Fibroblast of the conjunctiva (primary cell): Measurements from ENCODE around the gene MOB2.

Experiments
- DNase-seq: peaks from one replicate; pipeline ENCODE4 v3.0.0-alpha.2; 2010; ENCODE audit warnings: low read depth

The MOB2 gene

DNA sequence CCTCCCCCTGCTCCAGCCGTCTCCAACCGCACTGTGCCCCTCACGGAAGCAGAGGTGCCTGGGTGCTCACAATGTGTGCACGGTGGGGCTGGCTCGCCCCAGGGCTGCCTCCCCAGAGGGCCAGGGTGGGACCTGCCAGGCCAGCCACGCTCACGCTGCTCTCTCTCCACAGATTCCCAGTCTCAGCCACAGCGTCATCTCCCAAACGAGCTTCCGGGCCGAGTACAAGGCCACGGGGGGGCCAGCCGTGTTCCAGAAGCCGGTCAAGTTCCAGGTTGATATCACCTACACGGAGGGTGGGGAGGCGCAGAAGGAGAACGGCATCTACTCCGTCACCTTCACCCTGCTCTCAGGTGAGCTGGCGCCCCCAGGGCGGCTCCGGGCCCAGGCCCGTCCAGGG lies 30.4 kb downstream of the MOB2 start:
- DNase-seq: no peak

DNA sequence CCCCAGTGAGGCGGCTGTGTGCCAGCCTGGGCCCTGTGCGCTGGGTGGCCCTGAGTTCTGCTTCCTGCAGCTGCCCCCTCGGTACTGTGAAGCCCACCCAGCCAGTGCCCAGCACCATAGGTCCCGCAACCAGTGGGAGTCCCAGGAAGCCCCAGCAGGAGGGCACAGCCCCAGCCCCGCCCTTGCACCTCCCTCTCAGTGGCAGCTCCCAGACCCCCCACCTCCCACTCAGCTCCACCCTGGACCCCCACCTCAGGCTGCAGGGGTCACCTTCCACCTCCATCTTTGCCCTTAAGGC lies 30.9 kb downstream of the MOB2 start:
- no peak for DNase-seq

DNA sequence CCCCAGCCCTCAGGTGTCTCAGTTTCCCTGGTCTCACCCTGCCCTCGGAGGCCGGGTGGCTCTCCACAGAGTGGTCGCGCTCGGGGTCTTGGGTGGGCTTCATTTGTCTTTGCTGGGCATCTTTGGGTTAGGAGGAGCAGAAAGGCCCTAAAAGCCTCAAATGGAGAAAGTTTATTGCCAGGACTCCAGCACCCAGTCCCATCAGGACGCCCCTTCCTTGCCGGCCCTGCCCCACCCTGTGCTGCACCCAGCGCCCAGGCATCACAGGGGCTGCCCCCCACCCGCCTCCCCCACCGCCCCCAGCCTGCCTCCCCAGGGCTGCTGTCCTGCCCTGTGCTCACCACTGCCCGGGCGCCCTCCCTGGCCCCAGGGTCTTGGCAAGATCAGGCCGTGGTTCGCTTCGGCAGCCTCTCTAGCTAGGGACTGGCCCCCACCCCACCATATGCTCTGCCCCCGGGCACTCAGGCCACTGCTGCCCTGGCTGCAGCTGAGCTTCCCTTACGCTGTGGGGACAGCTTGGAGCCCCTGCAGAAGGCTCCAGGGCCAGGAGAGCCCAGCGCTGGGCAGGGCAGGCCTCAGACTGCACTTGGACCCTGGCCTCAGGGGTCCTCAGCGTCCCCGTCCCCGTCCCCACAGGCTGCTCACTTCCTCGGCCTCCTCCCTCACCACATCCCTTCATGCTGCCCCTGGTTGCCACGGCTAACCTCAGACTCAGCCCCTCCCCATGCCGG lies 31.4 kb downstream of the MOB2 start:
- DNase-seq: no peak

DNA sequence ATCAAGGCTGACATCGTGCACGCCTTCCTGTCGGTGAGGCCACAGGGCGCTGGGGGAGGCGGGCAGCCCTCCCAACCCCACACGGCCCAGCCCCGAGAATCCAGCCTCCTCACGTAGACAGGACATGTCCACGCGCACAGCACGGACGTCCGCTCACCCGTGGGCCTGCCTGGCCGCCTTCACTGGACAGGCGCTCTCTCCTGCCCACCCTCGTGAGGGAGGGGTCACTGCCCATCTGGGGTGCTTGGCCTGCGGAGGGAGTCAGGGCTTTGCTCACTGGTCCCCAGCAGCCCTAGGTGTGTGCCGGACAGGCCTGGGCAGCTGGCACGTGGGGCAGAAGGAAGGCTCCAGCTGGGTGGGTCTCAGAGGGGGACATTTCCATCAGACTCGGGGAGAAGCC lies 32.0 kb downstream of the MOB2 start:
- DNase-seq: no peak

DNA sequence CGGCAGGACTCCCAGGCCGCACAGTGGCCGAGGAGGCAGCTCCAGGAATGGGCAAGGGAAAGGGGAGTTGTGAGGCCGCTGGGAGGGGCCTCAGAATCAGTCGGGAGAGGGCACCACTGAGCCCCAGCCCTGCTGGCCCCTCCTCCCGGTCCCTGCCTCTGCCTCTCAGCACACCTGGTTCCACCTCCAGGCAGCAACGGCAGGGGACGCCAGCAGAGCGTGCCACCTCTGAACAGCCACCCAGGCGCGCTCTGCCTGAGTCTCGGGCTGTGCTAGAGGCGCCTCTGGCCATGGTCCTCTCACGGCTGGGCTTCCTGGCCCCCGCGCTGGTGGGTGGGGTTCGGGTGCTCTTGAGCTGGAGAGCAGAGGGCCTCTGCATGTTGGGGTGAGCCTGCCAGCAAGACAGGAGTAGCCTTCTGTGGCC lies 33.0 kb downstream of the MOB2 start:
- no peak for DNase-seq

DNA sequence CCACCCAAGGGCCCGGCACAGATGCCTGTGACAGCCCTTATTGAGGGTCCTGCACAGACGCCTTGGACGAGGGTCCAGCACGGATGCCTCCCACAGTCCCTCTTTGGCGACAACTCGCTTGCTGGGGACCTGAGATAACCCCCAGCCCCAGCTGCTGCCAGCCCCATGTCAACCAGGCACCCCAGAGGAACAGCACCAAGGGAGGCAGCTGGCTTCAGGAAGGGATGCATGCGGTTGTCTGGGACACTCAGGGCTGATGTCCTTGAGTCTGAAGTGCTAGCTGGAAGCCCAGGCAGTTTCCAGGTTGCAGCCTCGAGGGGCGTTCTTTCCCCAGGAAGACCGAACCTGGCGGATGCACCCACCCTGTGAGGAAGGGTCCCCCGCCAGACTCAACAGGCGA lies 33.8 kb downstream of the MOB2 start:
- DNase-seq: no peak

DNA sequence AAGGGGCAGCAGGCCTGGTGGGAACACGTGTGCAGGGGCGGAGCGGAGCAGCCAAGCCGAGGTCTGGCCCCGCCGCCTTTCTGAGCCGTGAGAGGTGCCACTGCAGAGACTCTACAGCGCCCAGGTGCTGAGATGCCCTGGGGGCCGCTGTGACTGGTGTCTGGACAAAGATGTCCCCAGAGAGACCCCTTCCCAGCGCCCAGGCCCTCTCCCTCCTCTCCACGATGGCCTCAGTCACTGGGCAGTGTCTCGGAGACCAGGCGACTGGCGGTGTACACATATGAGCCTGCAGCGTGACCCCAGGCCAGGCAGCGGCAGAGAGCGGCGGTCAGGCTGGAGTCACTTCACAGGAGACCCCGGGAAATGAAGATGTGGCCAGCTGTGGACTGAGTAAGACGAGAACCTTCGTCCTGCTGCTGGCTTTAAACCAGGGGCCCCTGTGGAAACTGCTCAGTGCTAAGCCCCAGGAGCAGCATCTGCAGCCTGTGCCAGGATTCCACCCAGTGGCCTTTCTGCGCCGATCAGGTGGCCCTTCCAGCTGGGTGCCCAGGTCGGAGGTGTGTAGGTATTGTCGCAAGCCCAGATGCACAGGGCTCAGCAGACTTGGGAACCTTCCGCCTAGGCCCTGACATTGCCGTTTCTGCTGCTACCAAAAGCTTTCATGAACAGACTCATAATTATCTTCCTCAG lies 34.7 kb downstream of the MOB2 start:
- DNase-seq: no peak

DNA sequence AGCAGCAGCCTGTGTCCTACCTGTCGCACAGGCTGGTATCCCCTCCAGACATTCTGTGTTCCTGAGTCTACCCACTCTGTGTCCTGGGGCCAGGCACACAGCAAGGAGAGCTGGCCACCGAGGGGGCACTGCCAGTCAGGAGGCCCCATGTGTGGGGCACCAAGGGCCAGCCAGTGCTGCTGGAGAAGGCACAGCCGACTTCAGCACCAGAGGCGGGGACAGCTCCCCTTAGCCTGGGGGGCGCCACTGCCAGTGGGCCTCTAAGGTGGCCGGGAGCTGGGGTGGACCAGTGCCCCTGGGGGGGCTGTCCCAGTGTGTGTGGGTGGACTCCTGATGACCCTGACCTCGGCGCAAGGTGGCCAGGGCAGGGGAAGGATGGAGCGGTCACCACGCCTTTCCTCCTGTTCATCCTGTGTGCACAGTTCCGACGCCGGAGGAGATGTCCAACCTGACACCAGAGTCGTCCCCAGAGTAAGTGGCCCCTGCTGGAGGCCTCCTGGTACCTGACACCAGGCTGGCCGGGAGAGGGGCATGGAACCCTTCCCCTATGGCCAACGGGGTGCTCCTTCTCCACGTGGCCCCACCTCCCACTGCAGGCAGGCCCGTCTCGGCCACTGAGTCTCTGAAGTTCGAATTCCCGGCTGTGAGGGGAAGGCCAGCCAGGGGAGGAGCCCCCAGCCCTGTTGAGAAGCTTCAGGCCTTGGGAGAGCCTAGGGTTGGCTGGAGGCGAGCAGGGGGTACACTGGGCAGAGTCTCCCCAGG lies 35.4 kb downstream of the MOB2 start:
- DNase-seq: no peak

DNA sequence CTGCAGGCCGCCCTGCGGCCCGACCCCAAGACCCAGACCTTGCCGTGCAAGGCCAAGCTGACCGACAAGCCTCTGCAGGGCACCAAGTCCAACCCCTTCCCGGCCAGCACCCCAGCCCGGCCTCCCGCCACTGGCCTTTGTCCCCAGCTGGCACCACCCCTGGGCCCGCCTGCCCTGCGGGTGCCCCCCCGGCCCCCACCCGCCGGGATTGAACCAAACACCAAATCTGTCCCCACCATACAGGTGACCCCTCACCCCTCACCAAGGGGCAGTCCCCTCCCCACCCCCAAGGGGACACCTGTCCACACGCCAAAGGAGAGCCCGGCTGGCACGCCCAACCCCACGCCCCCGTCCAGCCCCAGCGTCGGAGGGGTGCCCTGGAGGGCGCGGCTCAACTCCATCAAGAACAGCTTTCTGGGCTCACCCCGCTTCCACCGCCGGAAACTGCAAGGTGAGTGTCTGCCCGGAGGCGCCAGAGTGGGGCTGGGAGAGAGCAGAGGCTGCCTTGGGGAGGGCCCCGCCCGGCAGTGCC lies 36.2 kb downstream of the MOB2 start:
- DNase-seq: no peak

DNA sequence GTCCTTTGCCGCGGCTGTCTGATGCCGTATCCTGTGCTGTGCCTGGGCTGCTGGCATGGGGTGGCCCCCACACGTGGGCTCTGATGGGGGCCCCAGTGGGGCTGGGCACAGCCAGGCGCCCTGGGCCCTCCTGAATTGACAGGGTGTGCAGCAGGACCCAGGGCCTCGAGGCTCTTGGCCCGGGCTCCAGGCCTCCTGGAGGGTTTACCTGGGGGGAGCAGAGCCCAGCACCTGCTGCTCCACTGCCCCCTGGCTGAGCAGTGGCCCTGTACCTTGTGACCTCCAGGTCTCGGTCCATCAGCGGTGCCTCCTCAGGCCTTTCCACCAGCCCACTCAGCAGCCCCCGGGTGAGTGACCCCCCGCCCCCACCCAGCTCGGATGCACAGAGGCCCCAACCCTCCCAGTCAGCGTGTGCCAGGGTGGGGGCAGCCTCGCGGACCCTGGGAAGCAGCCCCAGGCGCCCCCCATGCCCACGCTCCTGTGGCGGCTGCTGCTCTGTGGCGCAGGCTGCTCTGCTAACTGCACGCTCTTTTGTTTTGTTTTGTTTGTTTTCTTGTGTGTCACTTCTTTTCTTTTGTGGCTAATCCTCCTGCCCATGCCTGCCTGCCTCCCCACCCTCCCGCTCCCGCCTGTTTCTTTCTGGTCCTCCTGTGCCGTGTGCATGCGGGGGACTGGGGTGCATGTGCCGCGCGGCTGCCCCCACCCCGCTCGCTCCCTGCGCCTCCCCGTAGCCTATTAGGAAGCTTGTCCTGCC lies 36.9 kb downstream of the MOB2 start:
- no peak for DNase-seq

DNA sequence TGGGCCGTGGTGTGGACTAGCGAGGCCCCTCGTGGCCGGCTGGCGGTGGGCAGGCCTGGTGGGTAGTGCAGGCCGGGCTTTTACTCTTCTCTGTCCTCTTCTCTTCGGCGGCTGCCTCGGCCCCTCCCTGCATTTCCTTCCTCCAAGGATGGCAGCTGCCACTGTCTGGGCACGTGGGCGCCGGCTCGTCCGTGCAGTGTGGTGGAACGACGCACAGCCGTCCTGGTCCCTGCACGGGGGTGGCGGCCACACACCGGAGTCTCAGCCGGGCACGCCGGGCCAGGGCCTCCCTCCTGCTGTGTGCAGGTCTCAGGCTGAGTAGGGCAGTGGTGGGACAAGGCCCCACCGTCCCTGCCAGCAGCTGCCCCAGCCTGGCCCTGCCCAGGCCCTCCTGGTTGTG lies 37.7 kb downstream of the MOB2 start:
- DNase-seq: no peak

DNA sequence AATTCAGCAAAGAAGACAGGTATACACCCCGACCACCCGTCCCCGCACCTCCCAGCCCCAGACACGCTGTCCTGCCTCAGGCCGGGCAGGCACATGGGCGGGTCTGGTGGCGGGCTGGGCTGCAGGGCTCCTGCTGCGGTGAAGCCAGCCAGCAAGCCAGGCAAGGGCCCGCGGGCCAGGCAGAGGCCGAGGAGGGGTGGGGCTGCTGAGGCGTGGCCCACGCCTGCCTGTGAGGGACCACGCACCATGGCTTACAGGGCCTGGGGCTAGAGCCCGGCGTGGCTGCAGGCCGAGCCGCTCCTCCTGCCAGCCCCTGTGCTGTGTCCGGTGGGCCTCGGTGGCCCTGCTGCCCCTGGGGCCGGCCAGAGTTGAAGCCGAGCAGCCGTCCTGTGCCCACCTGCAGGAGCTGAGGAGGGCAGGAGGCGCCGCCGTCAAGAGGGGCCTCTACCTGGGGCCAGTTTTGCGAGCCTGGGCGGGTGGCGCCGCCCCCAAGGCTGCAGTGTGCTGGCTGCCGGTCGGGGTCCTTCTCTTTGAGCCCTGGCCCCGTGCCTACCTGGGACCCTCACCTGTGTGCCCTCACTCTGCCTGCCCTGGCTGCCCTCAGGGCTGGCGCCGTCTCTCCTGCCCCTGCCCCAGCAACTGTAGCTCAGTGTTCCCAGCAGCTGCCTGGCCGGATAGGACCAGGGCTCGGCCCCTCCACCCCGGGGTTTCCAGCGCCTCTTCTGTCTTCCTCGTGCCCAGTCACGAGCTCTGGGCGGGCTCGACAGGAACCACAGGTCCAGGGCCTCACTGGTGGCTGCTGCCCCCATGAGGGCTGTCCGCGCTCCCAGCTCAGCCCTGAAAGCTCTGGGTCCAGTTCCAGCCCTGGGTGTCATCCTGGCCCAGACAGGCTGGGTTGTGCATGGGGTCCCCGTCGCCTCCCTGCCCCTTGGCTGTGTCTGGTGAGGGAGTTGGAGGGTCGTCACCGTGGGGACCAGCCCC lies 38.4 kb downstream of the MOB2 start:
- no peak for DNase-seq

DNA sequence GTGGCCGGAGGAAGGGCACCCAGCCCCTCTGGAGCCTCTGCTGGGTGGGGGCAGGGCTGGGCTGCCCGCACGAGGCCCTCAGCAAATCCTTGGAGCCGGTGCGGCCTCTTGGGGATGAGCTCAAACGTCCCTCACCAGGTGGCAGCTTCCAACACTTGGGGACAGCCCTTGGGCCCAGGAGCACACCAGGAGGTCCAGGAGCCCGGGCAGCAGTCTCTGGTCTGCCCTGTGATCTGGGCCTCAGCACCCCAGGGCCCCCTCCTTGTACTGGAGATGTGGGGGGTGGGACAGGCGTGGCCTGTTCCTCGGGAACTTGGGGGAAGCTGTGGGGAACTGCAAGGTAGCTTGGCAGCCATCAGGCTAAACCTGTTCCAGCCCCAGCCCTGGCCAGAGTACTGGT lies 40.0 kb downstream of the MOB2 start:
- DNase-seq: no peak

DNA sequence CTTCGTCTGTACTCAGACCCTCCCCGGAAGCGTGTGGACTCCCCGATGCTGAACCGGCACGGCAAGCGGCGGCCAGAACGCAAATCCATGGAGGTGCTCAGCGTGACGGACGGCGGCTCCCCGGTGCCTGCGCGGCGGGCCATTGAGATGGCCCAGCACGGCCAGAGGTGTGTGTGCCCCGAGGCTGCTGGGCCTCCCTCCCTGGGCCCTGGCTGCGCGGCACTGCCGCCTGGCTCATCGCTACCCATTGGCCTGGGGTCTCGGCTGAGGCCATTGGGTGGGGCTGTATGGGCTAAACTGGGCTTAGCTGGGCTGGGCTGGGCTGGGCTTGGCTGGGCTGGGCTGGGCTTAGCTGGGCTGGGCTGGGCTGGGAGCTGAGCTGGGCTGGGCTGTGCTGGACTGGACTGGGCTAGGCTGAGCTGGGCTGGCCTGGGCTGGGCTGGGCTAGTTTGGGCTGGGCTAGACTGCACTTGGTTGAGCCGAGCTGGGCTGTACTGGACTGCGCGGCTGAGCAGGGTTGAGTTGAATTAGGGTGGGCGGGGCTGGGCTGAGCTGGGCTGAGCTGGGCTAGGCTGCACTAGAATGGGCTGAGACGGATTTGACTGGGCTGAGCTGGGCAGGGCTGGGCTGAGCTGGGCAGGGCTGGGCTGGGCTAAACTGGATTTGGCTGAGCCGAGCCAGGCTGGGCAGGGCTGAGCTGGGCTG lies 40.7 kb downstream of the MOB2 start:
- DNase-seq: no peak

DNA sequence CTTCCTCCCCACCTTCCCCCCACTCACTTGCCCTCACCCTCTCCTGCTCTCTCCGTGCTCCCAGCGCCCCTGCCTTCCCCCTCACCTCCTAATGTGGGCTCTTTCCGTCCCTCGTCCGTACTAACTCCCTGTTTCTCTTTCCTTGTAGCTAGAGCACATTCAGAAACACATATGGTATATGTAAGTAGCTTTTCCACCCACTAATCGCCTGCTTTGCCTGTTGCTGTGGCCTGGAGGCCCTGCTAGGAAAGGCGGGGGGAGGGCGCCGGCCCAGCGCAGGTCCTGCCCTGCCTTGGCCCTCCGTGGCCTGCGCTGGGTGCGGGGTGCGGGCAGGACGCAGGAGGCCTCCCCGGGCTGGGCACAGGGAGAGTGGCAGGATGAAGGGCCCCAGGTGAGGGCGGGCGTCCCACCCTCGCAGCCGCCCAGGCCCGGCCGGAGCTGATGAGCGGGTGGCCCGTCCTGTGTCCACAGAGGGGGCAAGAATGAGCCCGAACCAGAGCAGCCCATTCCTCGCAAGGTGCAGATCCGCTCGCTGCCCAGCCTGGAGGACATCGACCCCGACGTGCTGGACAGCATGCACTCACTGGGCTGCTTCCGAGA lies 41.7 kb downstream of the MOB2 start:
- DNase-seq: no peak

DNA sequence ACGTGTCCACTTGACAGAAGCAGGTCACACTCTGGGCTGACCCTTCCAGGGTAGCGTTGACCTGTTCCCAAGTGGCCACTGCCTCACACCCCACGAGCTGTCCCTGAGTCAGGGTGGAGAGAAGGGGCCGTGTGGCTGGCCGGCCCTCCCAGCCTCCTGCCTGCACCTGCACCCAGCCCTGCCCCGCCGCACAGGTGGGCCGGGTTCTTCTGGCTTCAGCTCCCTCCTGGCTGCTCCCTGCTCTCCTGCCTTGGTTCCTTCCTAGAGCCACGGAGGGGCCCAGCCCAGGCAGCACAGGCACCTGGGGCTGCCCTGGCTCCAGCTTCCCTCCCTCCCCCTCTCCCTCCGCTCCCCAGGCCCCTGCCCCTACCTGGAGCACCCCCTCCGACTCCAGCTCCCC lies 42.3 kb downstream of the MOB2 start:
- no peak for DNase-seq

DNA sequence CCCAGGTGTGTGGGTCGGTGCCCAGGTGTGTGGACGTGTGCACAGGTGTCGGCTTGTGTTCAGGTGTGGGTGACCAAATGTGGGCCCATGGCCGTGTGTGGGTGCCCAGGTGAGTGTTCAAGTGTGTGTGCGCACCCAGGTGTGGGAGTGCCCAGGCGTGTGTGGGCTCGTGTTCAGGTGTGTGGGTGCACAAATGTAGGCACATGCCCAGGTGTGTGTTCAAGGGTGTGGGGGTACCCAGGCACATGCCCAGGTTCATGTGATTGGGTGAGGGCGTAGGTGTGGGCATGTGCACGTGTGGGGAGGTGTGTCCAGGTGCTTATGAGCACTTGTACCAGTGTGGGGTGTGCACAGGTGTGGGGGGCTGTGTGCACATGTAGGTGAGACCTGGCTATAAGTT lies 42.8 kb downstream of the MOB2 start:
- no peak for DNase-seq

DNA sequence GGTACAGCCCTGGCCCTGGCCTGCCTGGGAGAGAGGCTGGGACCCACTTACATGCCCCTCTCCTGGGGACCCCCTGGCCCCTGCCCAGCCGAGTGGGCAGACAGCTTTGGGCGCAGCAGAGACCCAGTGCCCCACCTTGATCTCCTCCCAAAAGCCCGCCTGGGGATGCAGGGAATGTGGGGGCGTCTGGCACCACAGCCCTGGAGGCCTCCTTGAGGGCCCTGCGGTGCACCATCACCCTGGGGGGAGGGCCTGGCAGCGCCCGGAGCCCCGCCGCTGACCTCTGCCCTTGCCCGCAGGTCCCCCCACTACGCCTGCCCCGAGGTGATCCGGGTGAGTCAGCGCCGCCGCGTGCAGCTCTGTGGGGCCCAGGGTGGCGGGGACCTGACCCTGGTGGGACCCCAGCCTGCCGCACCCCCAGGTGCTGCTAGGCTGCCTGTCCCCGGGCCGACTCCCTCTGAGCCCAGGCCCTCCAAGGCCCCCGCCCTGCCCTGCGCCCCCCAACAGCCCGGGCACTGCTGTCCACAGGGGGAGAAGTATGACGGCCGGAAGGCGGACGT lies 43.7 kb downstream of the MOB2 start:
- DNase-seq: no peak

DNA sequence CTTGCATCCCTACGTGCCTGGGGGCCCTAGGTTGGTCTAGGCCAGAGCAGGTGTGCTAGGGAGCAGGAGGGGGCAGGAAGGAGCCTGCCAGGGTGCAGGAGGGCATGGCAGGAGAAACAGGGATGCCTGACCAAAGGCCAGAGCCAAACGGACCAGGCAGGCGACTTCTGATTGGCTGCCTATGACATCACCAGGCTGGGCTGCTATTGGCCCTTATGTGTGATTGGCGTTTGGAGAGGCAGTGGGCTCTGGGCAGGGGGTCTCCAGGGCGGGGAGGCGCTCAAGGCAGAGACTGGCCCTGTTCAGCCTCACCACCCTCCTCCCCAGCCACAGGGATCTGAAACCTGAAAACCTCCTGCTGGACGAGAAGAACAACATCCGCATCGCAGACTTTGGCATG lies 44.4 kb downstream of the MOB2 start:
- DNase-seq: no peak

DNA sequence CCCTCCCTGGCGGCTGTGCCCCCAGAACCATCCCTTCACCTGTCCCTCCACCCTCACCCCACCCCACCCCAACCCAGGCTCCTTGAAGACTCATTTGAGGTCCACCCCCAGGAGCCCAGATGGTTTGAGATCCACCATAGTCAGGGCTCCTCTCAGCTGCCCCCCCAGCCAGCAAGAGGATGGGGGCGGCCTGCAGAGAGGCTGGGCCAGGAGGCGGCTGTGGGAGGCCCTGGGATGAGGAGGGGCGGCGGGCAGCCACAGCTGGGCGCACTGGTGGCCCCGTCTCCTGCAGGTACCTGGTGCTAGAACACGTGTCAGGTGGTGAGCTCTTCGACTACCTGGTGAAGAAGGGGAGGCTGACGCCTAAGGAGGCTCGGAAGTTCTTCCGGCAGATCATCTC lies 46.1 kb downstream of the MOB2 start:
- no peak for DNase-seq
